Cardiac septum (tissue), 1 donor: ENCODE data around the gene TSSK6. TPM values are rescaled to one million over a fixed set of nuclear protein-coding genes. Genes with fewer than 3 reads are reported as not detected.

Experiments used
- DNase-seq: peaks from one replicate; pipeline ENCODE4 v3.0.0-alpha.2; 2020; ENCODE audit warnings: low spot score
- intact Hi-C: fragments of 100-400 bp; cut with DNase I; formaldehyde crosslinking; loops from one replicate; pipeline ENCODE4 v1.14.0; 2022
- total RNA-seq: library from RNA; stranded (reverse); fragmentation: NEBNext Ultra II Directional; extraction: Animal tissue kit (Norgen Biotek cat#: 25700); gene quantifications from one replicate; pipeline ENCODE4 v1.2.1, GENCODE V29; 2021
- donor health status: DM: no; HTN: no; CAD: no.

The TSSK6 gene
- total RNA-seq, 1 donor from 2014 or later = 1.2 TPM

- intact Hi-C loops = loop anchor here (2.0 kb wide), 2 partner anchors 22 to 110 kb away; partner anchors contain the start of gene GMIP
Measured at GRCh38 chr19:19532806-19533701, 17.7 kb upstream of the TSSK6 start.

GRCh38 chr19:19531951-19532805 lies 16.8 kb upstream of the TSSK6 start:
- intact Hi-C loops = loop anchor here (2.0 kb wide), 2 partner anchors 23 to 111 kb away; partner anchors contain the start of gene GMIP
- peak; percentile 94 for DNase-seq

More at GRCh38 chr19:19532806-19533701, 17.7 kb upstream of the TSSK6 start:
- no peak for DNase-seq

GRCh38 chr19:19530889-19531288 lies 15.5 kb upstream of the TSSK6 start:
- intact Hi-C loops = no loop called here
- no peak for DNase-seq

GRCh38 chr19:19530423-19530804 lies 15.1 kb upstream of the TSSK6 start:
- intact Hi-C loops = no loop called here
- no peak for DNase-seq

- intact Hi-C loops = no loop called here
Measured at GRCh38 chr19:19529783-19530422, 14.6 kb upstream of the TSSK6 start.

GRCh38 chr19:19528721-19529490 lies 13.6 kb upstream of the TSSK6 start, which contains the start of gene YJEFN3:
TSS of gene YJEFN3 (plus strand) at chr19:19528911. CDS start at chr19:19528933, 22 bp downstream.
- intact Hi-C loops = no loop called here

More at GRCh38 chr19:19529783-19530422, 14.6 kb upstream of the TSSK6 start:
- no peak for DNase-seq

GRCh38 chr19:19527674-19528625 lies 12.6 kb upstream of the TSSK6 start:
- DNase-seq = no peak
- intact Hi-C loops = no loop called here

More at GRCh38 chr19:19528721-19529490, 13.6 kb upstream of the TSSK6 start, which contains the start of gene YJEFN3:
- DNase-seq = no peak

GRCh38 chr19:19527371-19527656 lies 12.0 kb upstream of the TSSK6 start:
- no peak for DNase-seq
- intact Hi-C loops = no loop called here

GRCh38 chr19:19526581-19527370 lies 11.4 kb upstream of the TSSK6 start:
- intact Hi-C loops = no loop called here
- DNase-seq = no peak

- intact Hi-C loops = no loop called here
- DNase-seq = no peak
Measured at GRCh38 chr19:19525611-19526380, 10.4 kb upstream of the TSSK6 start.

GRCh38 chr19:19524053-19524452 lies 8.7 kb upstream of the TSSK6 start:
- DNase-seq = no peak
- intact Hi-C loops = no loop called here

GRCh38 chr19:19523177-19523576 lies 7.8 kb upstream of the TSSK6 start:
- intact Hi-C loops = no loop called here
- DNase-seq = no peak

- no peak for DNase-seq
- intact Hi-C loops = no loop called here
Measured at GRCh38 chr19:19520989-19521388, 5.6 kb upstream of the TSSK6 start.

- no peak for DNase-seq
- intact Hi-C loops = no loop called here
Measured at GRCh38 chr19:19517235-19517619, 1.9 kb upstream of the TSSK6 start.

GRCh38 chr19:19515642-19516519 lies 533 bp upstream of the TSSK6 start, which contains the start of gene NDUFA13:
TSS of gene NDUFA13 (plus strand) at chr19:19516225. CDS start at chr19:19516239, 14 bp downstream.
- DNase-seq = peak; percentile 97
- intact Hi-C loops = no loop called here
